Fibroblast of pulmonary artery (primary cell): ENCODE results near the gene PRDM16.

Source experiments
- DNase-seq: peaks from one replicate; pipeline ENCODE4 v3.0.0-alpha.2; 2010; ENCODE audit warnings: low read depth
- H3K4me3 ChIP-seq: replicated peaks from 2 replicates; pipeline ENCODE4 v1.5.1; 2011; ENCODE audit warnings: low read depth, mild to moderate bottlenecking, control low read depth, low read length, moderate library complexity
- CTCF ChIP-seq: IDR thresholded peaks from 2 replicates; pipeline ENCODE4 v1.5.1; 2011; ENCODE audit warnings: mild to moderate bottlenecking, control low read depth, low read length, inconsistent platforms; ENCODE audit errors: missing control alignments

The PRDM16 gene

GRCh38 chr1:3246251-3246650 is 177.2 kb downstream of the PRDM16 start:
- DNase-seq = no peak
- H3K4me3 ChIP-seq = no peak overlapping the region
- TF ChIP-seq CTCF = no peak

GRCh38 chr1:3247521-3248121 is 178.6 kb downstream of the PRDM16 start:
- DNase-seq = peak; percentile 0
- no peak overlapping the region for H3K4me3 ChIP-seq
- TF ChIP-seq CTCF = no peak

DNA sequence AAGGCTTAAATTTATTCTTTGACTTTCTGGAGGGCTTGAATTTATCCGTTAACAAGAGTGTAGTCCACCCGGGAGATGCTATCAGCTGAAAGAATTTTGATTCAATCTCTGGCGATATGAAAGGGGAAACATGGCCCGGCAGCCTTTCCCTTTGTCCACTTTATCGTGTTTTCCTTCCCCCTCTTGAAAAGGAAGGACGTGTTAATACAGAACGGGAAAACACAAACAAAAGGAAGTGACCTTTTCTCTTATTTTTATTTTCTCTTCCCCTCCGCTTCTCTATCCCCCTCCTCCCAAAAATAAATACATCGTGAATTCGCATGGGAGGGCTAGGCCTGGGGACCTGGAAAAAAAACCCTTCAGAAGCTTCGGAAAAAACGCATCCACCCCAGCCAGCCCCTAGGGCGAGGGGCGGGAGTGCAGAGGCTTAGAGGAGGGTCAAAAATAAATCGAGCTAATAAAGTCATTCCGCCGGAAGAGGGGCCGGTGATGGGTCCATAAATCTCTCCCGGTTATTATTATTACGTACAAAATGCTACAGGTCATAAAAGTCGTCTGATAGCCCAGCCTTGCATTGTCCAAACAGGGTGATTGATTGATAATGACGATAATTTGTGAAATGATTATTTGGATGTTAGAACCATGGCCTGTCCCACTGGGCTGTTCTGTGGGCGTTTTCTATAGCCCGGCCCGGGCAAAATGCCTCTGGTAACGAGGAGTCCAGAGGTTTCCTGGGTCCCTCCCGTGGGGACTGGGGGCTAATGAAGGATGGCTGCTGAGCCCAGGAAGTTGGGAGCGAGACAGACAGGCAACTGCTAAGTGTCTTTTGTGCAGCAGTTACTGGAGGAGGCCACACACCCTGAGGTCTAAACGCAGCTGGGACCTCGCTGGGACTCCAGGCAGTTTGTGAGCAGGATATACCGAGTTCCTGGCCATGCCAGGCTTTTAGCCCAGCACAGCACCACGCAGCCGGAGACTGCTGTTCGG is 179.4 kb downstream of the PRDM16 start:
- H3K4me3 ChIP-seq = no peak overlapping the region
- TF ChIP-seq CTCF = no peak
- no peak for DNase-seq

- TF ChIP-seq CTCF = no peak
- no peak overlapping the region for H3K4me3 ChIP-seq
- no peak for DNase-seq
Measured at GRCh38 chr1:3249231-3249630, 180.2 kb downstream of the PRDM16 start.

- TF ChIP-seq CTCF = no peak
- no peak overlapping the region for H3K4me3 ChIP-seq
- DNase-seq = no peak
Measured at GRCh38 chr1:3249631-3250501, 180.9 kb downstream of the PRDM16 start.

GRCh38 chr1:3250624-3251023 is 181.6 kb downstream of the PRDM16 start:
- DNase-seq = no peak
- no peak for TF ChIP-seq CTCF
- H3K4me3 ChIP-seq = no peak overlapping the region
